Non-pigmented ciliary epithelial cell (primary cell): Measurements from ENCODE around the gene WDR59.
A peak's percentile ranks its signal among the peaks of the same experiment; 100 is the strongest.

ENCODE experiments used
- DNase-seq: peaks from one replicate; pipeline ENCODE4 v3.0.0-alpha.2; 2010; ENCODE audit warnings: low read depth

WDR59 gene

DNA sequence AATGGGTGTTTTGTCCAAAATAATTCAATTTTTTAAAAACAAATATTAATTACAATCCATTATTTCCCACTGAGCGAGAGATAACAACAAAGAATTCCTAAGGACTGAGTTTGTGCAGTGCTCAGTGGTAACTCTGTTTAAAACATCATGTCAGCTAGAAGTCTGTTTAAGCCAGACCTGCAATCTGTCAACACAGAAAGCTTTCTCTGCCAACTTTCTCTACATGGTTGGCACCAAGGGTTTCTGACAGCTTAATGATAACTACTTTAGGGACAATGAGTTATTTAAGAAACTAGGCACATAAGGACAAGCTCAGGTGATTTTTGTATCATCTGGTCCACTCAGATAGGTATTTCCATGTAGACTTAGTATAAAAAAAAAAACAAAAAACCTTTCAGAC, 81.8 kb downstream of the WDR59 start:
- DNase-seq = no peak

DNA sequence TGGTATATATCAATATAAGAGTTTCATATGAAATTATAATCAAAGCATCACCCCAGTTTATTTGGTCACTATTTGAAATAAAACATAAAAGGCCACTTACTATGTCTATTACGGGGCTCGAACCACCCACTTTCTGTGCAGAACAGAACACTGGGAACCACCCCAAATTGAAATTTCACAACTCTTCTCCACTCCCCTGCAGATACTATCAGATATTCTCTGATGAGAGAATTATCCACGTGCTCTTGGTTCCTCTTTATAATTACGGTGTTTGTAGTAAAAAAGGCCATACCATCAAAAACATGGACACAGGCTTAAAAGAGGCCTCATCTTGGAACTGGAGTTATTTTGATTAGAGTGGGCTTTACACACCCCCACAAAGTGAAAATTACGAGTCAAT, 82.8 kb downstream of the WDR59 start:
- DNase-seq = no peak

DNA sequence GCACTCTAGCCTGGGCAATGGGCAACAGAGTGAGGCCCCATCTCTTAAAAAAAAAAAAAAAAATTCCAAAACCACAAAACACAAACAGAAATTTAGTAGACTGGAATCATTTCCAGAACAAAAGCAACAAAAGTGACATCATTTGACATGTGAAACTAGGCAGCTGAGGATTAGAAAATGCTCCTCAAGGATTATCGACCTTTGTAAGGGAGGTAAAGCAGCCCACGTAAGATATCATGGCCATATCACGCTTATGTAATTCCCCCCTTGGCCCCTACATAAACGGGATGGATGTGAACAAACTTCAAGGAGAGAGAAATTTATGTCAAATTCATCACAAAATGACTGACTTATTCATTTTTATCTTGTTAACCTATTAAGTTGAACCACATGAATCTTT, 83.3 kb downstream of the WDR59 start:
- no peak for DNase-seq

DNA sequence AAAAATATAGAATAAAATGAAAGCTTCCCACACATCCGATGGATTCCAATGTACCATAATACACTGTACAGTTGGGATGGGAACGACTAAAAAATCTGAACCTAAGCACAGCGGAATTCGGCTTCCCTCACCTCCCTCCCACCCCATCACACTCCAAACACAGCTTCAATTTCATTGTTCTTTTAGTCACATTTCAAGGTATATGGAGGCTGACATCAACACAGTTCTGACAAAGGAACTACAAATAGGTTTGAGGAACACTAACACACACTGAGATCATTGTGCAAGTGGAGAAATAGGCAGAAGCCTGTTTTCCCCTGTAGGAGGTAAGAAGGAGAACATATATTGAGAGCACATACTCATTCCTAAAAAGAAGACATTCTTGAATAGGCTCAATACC, 85.1 kb downstream of the WDR59 start:
- no peak for DNase-seq

DNA sequence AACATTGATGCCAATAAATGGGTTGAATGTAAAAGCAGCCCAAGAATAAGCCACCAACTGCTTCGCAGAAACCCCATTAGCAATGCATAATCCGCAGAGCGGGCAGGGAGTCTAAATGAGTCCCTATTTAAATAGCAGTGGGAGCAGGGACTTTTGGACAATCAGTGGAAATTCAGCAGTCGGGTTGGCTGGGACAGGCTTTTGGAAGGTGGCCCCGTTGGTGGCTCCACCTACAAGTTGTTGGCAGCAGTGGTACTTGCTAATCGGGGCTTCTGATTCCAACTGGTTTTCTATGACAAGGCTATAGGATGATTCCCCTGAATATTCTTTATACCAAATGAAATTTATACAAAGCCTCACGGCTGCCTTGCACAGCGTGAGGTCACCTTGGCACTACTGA, 86.3 kb downstream of the WDR59 start:
- no peak for DNase-seq

DNA sequence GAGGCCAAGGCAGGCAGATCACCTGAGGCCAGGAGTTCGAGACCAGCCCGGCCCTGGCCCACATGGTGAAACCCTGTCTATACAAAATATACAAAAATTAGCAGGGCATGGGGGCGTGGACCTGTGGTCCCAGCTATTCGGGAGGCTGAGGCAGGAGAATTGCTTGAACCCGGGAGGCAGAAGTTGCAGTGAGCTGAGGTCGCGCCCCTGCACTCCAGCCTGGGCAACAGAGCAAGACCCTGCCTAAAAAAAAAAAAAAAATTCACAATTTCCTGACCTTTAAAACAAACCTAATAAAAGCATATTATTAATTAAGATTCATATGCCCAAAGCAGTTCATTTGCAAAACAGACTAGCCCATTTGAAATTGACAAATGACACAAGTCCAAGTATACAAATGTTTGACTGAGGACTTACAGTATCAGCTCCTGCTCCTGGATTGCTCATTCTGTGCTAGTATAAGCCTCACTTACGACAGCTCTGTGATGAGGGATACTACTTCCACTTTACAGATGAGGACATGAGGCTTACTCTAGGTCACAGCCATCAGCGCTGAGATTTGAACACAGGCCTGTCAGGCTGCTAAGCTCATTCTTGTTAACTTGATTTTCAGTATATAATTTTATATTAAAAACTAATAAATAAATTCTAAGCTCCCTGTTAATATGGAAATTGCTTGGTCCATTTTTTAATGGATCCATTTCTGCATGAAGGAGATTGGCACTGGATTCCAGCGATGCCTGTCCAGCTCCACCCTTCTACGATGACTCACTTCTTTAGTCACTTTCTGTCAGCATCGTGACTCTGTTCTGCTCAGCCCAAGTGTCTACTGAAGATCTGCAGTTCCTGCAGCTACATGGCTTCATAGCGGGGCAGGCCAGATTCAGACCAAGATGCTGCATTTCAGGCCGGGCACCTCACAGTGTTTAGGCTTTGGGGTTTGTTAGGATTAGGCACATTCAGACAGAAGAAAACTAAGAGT, 88.2 kb downstream of the WDR59 start:
- DNase-seq = peak; percentile 20

DNA sequence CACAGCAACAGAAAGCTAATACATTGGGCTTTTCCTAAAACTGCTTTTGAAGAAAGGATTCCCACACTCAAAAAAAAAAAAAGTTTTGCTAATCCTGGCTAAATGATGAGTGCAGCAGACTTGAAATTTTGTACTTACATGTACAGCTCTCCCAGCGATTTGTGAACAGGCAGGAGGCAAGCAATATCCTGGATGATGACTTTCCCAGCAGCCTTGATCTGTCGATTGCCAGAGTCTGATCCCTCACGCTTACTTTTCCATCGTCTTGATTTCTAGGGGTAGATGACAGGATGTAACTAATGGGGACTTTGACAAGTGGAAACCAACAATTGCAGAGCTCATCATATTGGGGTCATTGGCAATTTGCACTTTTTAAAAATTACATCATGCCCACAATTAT, 91.4 kb downstream of the WDR59 start:
- no peak for DNase-seq

DNA sequence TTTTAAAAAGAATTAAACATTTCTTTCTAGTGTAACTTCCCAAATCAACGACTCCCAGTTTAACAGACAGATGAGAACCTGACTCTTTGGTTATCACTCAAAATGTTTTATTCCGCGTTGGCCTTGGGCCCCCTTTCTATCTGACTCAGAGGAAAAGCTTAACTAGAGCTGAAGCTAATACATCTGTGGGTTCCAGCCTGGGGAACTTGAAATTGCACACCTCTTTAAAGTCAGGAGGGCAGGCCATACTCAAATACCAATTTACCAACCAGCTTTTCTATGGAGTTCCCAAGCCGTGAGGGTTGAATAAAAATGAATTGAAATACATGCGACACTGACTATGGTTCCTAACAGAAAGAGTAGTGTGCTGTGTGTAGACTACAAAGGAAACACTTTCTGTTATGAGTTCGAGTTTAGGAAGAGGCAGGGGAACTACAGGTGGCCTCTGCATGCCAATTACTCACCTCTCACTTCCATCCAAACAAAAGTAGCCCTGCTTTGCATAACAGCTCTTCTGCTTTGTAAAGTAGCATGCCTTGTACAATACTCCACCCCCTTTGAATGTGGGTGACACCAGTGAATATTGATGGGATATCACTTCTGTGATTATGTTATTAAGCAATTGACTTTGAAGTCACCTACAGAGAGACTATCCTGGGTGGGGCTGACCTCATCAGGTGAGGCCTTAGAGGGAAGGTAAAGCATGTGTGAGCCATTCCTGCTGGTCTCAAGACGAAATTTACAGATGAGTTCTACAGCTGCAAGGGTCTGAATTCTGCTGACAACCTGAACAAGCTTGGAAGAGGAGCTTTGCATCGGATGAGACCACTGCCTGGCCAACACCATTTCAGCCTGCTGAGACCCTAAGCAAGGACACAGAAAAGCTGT, 92.1 kb downstream of the WDR59 start:
- no peak for DNase-seq

DNA sequence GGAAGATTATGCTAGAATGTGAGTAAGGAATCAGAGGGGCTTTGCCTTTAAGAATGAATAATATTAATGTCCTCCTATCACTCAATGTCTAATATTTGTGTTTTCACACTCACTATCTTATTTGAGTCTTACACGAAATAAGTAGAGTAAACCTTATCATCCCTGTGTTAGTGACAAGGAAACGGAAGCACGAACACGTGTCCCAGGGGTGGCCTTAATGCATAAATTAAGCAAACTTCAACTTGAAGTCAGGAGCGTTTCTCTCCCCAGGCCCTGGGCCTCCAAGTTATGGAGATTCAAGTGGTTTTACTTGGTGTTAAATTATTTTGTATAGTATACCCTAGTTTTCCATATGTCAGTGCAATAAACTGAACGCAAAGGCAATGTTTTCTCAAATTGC, 96.0 kb downstream of the WDR59 start:
- DNase-seq = no peak

DNA sequence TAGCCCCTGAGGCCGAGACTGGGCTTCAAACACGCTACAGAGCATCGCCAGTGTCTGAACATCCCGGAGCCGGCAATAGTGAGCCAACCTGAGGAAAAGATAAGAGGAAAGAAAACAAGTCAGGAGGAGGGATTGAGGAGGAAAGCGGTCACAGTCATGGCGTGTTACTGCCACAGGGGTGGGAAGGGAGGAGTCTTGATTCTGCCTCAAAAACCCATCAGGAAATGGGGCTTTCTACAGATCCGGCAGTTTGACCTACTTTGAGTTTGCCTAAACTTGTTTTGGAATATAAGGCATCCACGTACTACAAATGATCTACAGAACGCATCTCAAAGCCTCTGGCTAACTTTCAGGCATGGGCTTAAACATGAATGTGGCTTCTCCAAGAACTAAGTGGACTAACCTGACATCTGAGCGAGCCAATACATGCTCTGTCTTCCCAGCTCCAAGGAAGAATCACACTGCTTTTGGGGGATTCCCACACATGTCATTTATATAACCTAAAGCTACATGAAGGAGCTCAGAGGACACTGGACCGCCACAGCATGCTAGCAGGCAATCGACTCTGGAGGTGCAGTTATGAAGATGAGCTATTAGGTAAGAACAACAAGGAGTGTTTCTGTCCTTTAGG, 96.6 kb downstream of the WDR59 start:
- no peak for DNase-seq

DNA sequence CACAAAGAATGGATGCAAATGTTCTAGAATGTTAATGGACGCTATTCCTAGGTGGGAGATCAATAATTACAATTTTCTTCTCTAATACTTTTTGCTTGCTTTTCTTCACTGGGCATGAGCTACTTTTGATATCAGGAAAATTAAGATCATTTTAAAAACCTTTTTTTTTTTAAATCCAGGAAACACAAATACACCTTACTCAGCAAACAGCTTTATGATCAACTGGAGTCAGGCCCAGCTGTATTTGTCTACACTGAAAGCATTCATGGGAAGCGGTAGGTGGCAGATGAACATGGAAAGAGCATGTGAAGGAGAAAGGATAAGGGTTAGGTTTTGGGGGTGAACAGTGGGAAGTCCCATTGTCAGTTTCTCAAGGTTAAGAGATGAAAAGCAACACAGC, 97.8 kb downstream of the WDR59 start:
- DNase-seq = no peak

DNA sequence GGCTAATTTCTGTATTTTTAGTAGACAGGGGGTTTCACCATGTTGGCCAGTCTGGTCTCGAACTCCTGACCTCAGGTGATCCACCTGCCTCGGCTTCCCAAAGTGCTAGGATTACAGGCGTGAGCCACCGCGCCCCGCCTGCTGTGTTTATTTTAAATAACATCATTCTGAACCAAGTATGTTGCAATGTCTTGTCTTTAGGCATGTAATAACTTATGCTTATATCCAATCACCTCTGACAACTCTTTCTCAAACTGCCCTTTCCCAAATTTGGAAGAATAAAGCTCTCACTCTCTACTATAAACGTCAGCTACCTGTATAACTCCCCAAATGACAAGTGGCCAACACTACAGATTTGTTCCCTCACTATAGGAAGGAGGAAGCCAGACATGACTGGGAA, 107.2 kb downstream of the WDR59 start:
- no peak for DNase-seq

DNA sequence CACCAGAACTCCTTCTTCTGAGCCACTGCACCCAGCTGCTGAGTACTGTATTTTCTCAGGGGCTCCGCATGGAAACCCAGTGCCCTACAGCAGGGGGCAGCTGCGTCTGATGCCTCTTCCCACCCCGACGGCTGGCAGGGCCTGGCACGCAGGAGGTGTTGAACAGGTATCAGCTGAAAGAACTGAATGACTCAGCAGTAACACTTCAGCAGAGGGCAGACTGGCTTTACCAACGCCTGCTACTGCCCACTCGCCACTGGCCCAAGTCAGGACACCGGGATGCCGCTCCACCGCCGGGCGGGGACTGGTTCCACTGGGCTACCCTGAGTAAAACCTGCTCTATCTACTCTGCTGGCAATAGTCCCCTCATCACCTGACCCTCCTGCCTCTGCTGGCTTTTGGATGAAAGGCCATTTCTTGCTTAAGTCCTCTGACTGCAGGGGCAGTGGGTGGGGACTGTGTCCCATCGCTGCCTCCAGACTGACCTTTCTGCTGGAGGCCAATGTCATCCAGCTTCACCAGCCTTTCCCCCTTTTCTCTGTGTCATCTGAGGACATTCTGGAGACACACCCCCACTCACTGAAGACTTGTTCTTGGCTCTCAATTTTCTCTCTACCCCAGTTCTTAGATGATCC, 109.9 kb downstream of the WDR59 start:
- no peak for DNase-seq

DNA sequence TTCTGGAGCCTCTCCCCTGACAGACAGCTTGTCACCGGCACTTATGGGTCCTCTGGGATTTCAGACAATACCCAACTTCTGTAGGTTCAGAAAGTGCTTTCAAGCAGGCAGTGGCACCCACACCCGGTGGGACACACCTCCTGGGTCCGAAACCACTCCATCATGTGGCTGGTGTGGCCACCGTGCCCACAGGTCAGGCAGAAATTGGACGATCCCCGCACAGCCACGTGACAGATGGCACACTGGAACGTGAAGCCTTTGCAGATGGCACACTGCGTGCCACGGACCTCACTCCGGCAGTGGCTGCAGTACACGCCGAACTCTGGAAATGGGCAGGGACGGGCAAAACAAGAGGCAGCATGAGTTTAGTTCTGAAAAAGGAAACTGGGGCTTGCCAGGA, 110.8 kb downstream of the WDR59 start:
- DNase-seq = no peak

DNA sequence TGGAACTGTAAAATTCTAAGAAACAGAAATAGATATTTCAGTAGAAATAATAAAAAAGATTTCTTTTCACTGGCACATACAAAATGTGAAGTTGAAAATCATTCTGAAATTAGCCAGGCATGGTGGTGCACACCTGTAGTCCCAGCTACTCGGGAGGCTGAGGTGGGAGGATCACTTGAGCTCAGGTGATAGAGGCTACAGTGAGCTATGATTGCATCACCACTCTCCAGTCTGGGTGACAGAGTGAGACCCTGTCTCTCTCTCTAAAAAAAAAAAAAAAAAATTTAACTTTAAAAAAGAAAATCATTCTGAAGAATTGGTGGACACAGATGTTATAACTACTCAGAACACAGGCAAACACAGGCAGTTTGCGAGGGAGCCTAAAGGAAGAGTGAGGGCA, 112.6 kb downstream of the WDR59 start:
- no peak for DNase-seq

DNA sequence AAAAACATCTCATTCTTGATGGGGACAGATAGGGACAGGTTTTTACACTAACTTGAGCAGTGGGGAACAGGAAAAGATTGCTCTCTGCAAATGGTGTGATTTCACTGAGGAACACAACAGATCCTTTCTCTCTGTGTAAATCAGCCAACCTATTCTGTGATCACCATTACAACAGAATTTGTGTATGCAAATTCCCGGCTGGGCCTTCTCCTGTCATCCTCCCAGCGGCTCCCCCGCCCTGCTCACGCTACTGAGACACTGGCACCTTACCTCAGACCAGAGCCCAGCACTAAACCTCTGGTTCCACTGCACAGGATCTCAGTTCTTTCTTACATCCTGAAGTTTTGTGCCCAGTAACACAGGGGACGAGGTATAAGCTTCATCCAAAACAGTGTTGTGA, 113.3 kb downstream of the WDR59 start:
- DNase-seq = no peak

DNA sequence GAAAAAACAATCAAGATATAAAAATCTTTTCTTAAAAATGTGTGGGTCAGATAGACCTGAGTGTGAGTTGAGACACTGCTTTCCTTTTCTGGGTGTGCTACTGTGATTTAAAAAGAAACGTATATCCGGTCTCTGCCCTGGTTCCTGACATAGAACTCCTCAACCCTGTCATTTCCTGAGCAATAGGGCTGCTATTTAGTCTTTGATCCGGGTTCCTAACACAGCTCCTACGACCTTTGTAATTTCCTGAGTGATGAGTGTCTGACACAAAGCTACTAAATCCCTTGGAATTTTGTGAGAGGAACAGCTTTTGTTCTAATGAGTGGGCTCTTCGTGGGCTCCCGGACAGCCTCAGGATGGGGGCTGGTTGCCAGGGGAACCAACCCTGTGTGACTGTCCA, 116.4 kb downstream of the WDR59 start:
- peak; percentile 8 for DNase-seq

DNA sequence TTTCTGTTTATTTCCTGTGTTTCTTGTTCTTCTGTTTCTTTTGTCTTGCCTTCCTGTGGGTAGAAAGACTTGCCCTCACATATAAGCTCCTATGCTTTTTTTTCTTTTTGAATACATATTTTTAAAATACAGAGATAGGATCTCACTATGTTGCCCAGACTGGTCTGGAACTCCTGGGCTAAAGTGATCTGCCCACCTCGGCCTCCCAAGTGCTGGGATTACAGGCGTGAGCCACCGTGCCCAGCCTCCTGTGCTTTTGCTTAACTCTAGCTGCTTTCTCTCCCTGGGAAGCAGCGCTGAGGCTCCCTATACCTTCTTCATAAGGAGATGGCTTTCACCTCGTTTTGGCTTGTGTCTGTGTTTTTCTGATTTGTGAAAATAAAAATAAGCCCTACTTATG, 116.9 kb downstream of the WDR59 start:
- DNase-seq = no peak

DNA sequence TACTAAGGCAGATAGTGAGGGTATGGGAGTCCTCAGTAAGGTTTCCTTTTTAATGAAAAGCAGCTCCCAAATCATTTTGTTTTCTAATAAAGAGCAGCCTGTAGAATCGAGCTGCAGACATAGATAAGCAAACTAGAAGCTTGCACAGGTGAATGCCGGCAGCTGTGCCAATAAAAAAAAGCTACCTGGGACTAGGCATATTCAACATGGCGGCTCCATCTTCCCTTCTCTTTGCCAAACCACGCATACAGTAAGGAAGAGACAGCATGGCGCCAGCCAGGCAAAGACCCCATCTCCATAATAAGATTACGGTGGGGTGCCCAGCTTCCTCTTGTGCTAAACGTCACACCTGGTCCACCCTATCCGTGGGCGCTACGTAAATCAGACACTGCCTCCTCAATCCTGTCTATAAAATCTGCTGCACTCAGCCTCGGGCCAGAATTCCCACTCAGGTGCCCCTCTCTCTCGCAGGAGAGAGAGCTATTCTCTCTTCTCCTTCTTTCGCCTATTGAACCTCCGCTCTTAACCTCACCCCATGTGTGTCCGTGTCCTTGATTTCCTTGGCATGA, 117.6 kb downstream of the WDR59 start:
- no peak for DNase-seq

DNA sequence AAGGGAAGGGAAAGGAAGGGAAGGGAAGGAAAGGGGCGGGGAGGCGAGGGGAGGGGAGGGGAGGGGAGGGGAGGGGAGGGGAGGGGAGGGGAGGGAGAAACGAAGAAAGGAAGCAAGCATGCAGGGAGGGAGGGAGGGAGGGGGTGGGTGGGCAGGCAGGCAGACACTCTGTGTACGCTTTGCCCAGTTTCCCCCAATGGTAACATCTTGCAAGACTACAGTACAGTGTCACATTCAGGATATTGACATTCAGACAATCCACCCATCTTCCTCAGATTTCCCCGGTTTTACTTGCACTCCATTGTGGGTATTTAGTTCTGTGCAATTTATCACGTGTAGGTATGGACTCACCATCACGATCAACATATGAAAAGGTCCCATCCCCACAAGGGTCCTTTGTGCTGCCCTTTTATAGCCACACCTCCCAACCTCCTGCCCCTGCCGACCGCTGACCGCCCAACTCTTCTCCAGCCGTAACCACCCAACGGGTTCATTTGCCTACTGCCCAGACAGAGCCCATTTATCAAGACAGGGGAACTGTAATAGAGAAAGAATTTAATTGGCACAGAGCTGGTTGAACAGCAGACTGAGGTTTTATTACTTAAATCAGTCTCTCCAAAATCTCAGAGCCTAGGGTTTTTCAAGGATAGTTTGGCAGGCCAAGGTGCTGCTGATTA, 118.9 kb downstream of the WDR59 start:
- no peak for DNase-seq

DNA sequence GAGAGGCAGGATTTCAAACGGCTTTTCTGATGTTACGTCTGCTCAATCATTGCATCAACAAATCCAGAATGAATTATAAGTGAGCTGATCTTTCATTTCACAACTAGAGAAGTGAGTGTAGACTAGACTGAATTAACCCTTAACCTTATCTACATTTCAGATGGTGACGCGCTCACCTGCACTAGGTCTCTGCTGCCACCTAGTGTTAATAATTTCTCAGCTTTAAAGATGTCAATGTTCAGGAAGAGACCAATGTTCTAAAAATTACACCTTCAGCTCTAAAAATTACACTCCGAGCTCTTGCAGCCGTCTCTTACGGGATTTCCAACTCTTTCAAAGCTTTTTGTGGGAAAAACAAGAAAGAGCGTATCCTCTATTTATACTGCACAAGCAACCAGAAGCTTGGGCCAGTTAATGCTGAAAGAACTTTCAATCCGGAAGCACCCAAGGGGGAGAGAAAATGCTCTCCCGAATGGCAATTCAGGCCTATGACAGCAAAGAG, 122.1 kb downstream of the WDR59 start:
- no peak for DNase-seq
